HG03558 (cell line): ENCODE results near the gene SPDYE17.
"Not testable (repeated sequence)": the region's sequence is repeated elsewhere in the genome, so short reads cannot be mapped to it uniquely, and the experiment has no call there.

Source experiments
- ATAC-seq: cut with Tn5 transposase; IDR thresholded peaks from one replicate; pipeline ENCODE4 v1.9.1; 2021; ENCODE audit warnings: moderate number of reproducible peaks; ENCODE audit not compliant: unreplicated experiment; ENCODE audit errors: extremely low read depth

The SPDYE17 gene

DNA sequence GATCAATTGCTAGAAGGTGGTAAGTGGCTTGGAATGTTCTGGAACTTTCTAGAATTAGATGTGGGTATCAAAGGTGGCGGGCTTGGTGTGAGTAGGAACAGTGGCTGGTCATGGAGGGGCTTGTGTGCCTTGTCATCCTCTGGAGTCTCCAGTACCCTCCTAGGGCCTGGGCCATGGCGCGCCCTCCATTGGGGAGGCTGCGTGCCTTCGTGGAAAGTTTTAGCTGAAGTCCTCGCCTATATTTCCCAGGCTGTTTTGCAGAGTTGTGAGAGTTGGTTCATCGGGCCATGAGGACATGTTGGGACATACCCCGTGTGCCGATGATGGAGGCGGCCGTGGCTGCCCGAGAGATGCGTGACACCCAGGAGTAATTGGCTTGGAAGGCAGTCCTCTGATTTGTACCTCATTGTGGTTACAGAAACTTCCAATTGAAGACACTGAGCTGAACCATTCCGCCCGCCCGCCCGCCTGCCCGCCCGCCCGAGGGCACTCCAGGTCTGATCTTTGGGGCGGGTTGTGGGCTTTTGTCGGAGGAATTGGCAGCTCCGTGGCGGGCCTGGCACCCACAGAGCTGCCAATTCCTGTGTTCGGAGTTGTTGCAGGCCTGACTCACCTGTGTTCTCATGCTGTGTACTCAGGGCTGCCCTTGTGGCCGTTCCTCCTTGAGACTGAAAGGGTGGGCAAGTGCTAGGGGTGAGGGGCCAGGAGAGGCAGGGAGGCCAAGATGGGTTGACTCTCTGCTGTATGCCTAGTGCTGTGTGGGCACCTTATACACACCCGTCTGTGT, 57.2 kb downstream of the SPDYE17 start:
- ATAC-seq, result not testable (repeated sequence)

GRCh38 chr7:76974336-76974735, 57.8 kb downstream of the SPDYE17 start:
- ATAC-seq, result not testable (repeated sequence)

DNA sequence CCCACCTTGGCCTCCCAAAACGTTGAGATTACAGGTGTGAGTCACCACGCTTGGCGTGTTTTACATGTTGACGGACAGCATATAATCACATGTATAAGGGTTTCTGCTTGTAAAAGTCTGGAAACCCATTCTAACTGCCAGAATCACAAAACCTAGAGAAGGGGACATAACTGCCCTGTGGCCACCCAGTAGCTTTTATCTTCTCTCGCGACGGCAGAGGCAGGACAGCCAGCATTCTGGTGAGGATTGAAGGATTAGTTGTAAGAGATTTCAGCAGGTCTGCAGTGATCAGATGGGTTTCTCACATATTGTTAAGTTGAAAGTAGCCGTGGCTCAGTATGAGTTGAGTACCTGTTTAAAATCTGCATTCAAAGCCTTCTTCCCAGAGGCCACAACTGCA, 59.8 kb downstream of the SPDYE17 start:
- not testable (repeated sequence) for ATAC-seq
